Calu3 (cell line): Measurements from ENCODE around the gene MUL1. TPM values are rescaled to one million over a fixed set of nuclear protein-coding genes. Genes with fewer than 3 reads are reported as not detected.
"Not testable (repeated sequence)": the region's sequence is repeated elsewhere in the genome, so short reads cannot be mapped to it uniquely, and the experiment has no call there.

ENCODE experiments used
- BruUV-seq: library from RNA; stranded (reverse); fragments of 400-500 nt; replicated peaks from 2 replicates; lab custom pipeline; 2021; lab: Mats Ljungman, UMichigan
- CTCF ChIA-PET: fragments of 300-600 bp; sonication (Branson Sonifier 250); formaldehyde crosslinking; loops from one replicate; lab custom pipeline; 2022; ENCODE audit warnings: antibody characterized with exemption; lab: Charles Lee
- DNase-seq: peaks from one replicate; pipeline ENCODE4 v3.0.0; 2022
- H3K27ac Mint-ChIP-seq: one replicate; pipeline ENCODE4 v1.8.0; 2022; ENCODE audit warnings: mixed read lengths; ENCODE audit not compliant: unreplicated experiment
- H3K27me3 Mint-ChIP-seq: one replicate; pipeline ENCODE4 v1.8.0; 2022; ENCODE audit warnings: mixed read lengths; ENCODE audit not compliant: unreplicated experiment
- H3K36me3 Mint-ChIP-seq: one replicate; pipeline ENCODE4 v1.8.0; 2022; ENCODE audit warnings: mild to moderate bottlenecking, moderate library complexity, mixed read lengths; ENCODE audit not compliant: insufficient read depth, unreplicated experiment
- H3K4me1 Mint-ChIP-seq: one replicate; pipeline ENCODE4 v1.8.0; 2022; ENCODE audit warnings: mild to moderate bottlenecking, low read depth, mixed read lengths; ENCODE audit not compliant: unreplicated experiment
- H3K4me3 Mint-ChIP-seq: one replicate; pipeline ENCODE4 v1.8.0; 2022; ENCODE audit warnings: mild to moderate bottlenecking, low read depth, moderate library complexity, mixed read lengths; ENCODE audit not compliant: unreplicated experiment
- H3K9me3 Mint-ChIP-seq: one replicate; pipeline ENCODE4 v1.8.0; 2022; ENCODE audit warnings: low read depth, mixed read lengths; ENCODE audit not compliant: unreplicated experiment
- CTCF ChIP-seq: fragments of 200-600 bp; IDR thresholded peaks from one replicate; pipeline ENCODE4 v1.8.0; 2022; ENCODE audit warnings: antibody characterized with exemption; ENCODE audit not compliant: unreplicated experiment
- intact Hi-C: fragments of 100-400 bp; cut with micrococcal nuclease; formaldehyde crosslinking; loops from one replicate; pipeline ENCODE4 v1.10.0; 2022; ENCODE audit not compliant: unreplicated experiment
- total RNA-seq: library from RNA; stranded (reverse); gene quantifications from 2 replicates; pipeline ENCODE4 v1.2.3, GENCODE V29; 2022

The MUL1 gene
- total RNA-seq, 1 experiment from 2014 or later: 21.9 TPM

GRCh38 chr1:20498116-20498515, 9.8 kb downstream of the MUL1 start:
- Mint-ChIP-seq H3K36me3 (peaks cover 32% of the 10 kb centered on the region), H3K4me1 (peaks cover 26% of the 10 kb centered on the region), H3K27me3 (no peaks in the 10 kb centered on the region), H3K4me3 (no peak overlapping the region), H3K27ac (no peak overlapping the region), H3K9me3 (no peaks in the 10 kb centered on the region)
- BruUV-seq: no TSS peak
- no peak for TF ChIP-seq CTCF
- intact Hi-C loops: no loop called here
- no peak for DNase-seq
- CTCF ChIA-PET: no interaction called here

GRCh38 chr1:20497506-20497905, 10.4 kb downstream of the MUL1 start:
- intact Hi-C loops: no loop called here
- H3K36me3 Mint-ChIP-seq: peaks cover 32% of the 10 kb centered on the region
- DNase-seq: no peak

GRCh38 chr1:20496725-20497383, 11.1 kb downstream of the MUL1 start:
- H3K27me3 Mint-ChIP-seq, H3K9me3 Mint-ChIP-seq, CTCF ChIA-PET, intact Hi-C loops, DNase-seq: not testable (repeated sequence)
- H3K4me1 Mint-ChIP-seq: peaks cover 26% of the 10 kb centered on the region
- H3K4me3 Mint-ChIP-seq: peak overlapping the region; percentile 40
- TSS peak; percentile 48 for BruUV-seq
- peak overlapping the region; percentile 94 for H3K27ac Mint-ChIP-seq
- H3K36me3 Mint-ChIP-seq: peaks cover 28% of the 10 kb centered on the region

More at GRCh38 chr1:20497506-20497905, 10.4 kb downstream of the MUL1 start:
- CTCF ChIA-PET: no interaction called here
- Mint-ChIP-seq H3K27me3 (no peaks in the 10 kb centered on the region), H3K27ac (no peak overlapping the region), H3K4me3 (no peak overlapping the region), H3K9me3 (no peaks in the 10 kb centered on the region), H3K4me1 (peaks cover 26% of the 10 kb centered on the region)
- no peak for TF ChIP-seq CTCF
- no TSS peak for BruUV-seq

- TF ChIP-seq CTCF: no peak
- intact Hi-C loops: no loop called here
- H3K27ac Mint-ChIP-seq: peak overlapping the region; percentile 94
- H3K9me3 Mint-ChIP-seq: no peaks in the 10 kb centered on the region
- H3K4me3 Mint-ChIP-seq: peak overlapping the region; percentile 40
- DNase-seq: peak; percentile 71
- no peaks in the 10 kb centered on the region for H3K27me3 Mint-ChIP-seq
- H3K4me1 Mint-ChIP-seq: peaks cover 26% of the 10 kb centered on the region
- peaks cover 28% of the 10 kb centered on the region for H3K36me3 Mint-ChIP-seq
- CTCF ChIA-PET: no interaction called here
- no TSS peak for BruUV-seq
Observed at GRCh38 chr1:20496241-20496661, 11.7 kb downstream of the MUL1 start.

- no peaks in the 10 kb centered on the region for H3K9me3 Mint-ChIP-seq
- TF ChIP-seq CTCF: no peak
- H3K4me3 Mint-ChIP-seq: peak overlapping the region; percentile 40
- H3K36me3 Mint-ChIP-seq: peaks cover 28% of the 10 kb centered on the region
- intact Hi-C loops: loop anchor here (2.0 kb wide), 1 partner anchor 283 kb away; no protein-coding TSS in a partner anchor
- H3K4me1 Mint-ChIP-seq: peaks cover 26% of the 10 kb centered on the region
- H3K27ac Mint-ChIP-seq: peak overlapping the region; percentile 94
- no peak for DNase-seq
- BruUV-seq: no TSS peak
- H3K27me3 Mint-ChIP-seq: no peaks in the 10 kb centered on the region
- CTCF ChIA-PET: interaction anchor here (1.0 to 2.5 kb wide), 4 partner anchors 10 to 283 kb away, joined by 3 to 9 read pairs (median 6); partner anchors contain the start of gene CAMK2N1
Observed at GRCh38 chr1:20495661-20496060, 12.3 kb downstream of the MUL1 start.
